A673 (cell line): ENCODE data around the gene C17orf100. TPM values are rescaled to one million over a fixed set of nuclear protein-coding genes. Genes with fewer than 3 reads are reported as not detected.

Experiments used
- BruUV-seq: library from RNA; stranded (reverse); fragments of 400-500 nt; replicated peaks from 2 replicates; lab custom pipeline; 2021; lab: Mats Ljungman, UMichigan
- CTCF ChIA-PET: fragments of 300-600 bp; sonication (Branson Sonifier 250); formaldehyde crosslinking; loops from one replicate; lab custom pipeline; 2022; ENCODE audit warnings: antibody characterized with exemption; lab: Charles Lee
- POLR2A ChIA-PET: fragments of 300-600 bp; sonication (Branson Sonifier 250); formaldehyde crosslinking; loops from one replicate; lab custom pipeline; 2022; ENCODE audit warnings: antibody characterized with exemption; ENCODE audit not compliant: low non-redundant PET; lab: Charles Lee
- DNase-seq: peaks from one replicate; pipeline ENCODE4 v3.0.0-alpha.2; 2015; ENCODE audit warnings: low spot score
- H3K27ac ChIP-seq: fragments of 200-600 bp; sonication (generic); 2 replicates; pipeline ENCODE4 v1.5.1; 2016; ENCODE audit warnings: mixed run types, low read depth, mild to moderate bottlenecking, mixed read lengths, antibody characterized with exemption, low read length; ENCODE audit not compliant: poor library complexity, severe bottlenecking
- H3K27me3 ChIP-seq: fragments of 200-600 bp; sonication (generic); replicated peaks from 2 replicates; pipeline ENCODE4 v1.6.1; 2017; ENCODE audit warnings: mixed run types, low read depth, mild to moderate bottlenecking, mixed read lengths, antibody characterized with exemption, low read length; ENCODE audit not compliant: insufficient read depth, poor library complexity
- H3K36me3 ChIP-seq: fragments of 200-600 bp; sonication (generic); 2 replicates; pipeline ENCODE4 v1.6.1; 2016; ENCODE audit warnings: mixed run types, mild to moderate bottlenecking, mixed read lengths, antibody characterized with exemption, low read length; ENCODE audit not compliant: insufficient read depth, poor library complexity, severe bottlenecking
- H3K4me1 ChIP-seq: fragments of 200-600 bp; sonication (generic); 2 replicates; pipeline ENCODE4 v1.6.1; 2017; ENCODE audit warnings: mixed run types, mild to moderate bottlenecking, mixed read lengths, antibody characterized with exemption, low read length; ENCODE audit not compliant: insufficient read depth, poor library complexity, severe bottlenecking
- H3K4me3 ChIP-seq: fragments of 200-600 bp; sonication (generic); 2 replicates; pipeline ENCODE4 v1.5.1; 2016; ENCODE audit warnings: low read depth, mixed run types, mild to moderate bottlenecking, mixed read lengths, low read length; ENCODE audit not compliant: poor library complexity, severe bottlenecking
- H3K9me3 ChIP-seq: fragments of 200-600 bp; sonication (generic); 2 replicates; pipeline ENCODE4 v1.6.1; 2016; ENCODE audit warnings: mixed run types, low read depth, mild to moderate bottlenecking, mixed read lengths, antibody characterized with exemption, low read length; ENCODE audit not compliant: poor library complexity, severe bottlenecking
- EZH2 ChIP-seq: fragments of 200-600 bp; sonication (generic); IDR thresholded peaks from 2 replicates; pipeline ENCODE4 v1.6.1; 2017; ENCODE audit warnings: borderline replicate concordance, low read depth, mild to moderate bottlenecking, mixed read lengths, antibody characterized with exemption, low read length; ENCODE audit not compliant: poor library complexity, severe bottlenecking
- intact Hi-C: fragments of 100-400 bp; cut with micrococcal nuclease; formaldehyde crosslinking; loops from one replicate; pipeline ENCODE4 v1.10.0; 2022; ENCODE audit not compliant: unreplicated experiment
- microRNA-seq: library from miRNA; unstranded; fragments of <30 nt; microRNA quantifications from one replicate; pipeline ENCODE4 v1.2.0, GENCODE V29; 2021
- total RNA-seq: library from RNA; stranded (reverse); gene quantifications from 2 replicates; pipeline ENCODE4 v1.2.3, GENCODE V29; 2021

C17orf100 gene
- total RNA-seq, 1 experiment from 2014 or later = 3.1 TPM

GRCh38 chr17:6702567-6703215, 51.1 kb downstream of the C17orf100 start:
- H3K4me1 ChIP-seq = no peaks in the 10 kb centered on the region
- intact Hi-C loops = no loop called here
- no peak for TF ChIP-seq EZH2
- no peak for DNase-seq
- no peaks in the 10 kb centered on the region for H3K9me3 ChIP-seq
- POLR2A ChIA-PET = no interaction called here
- CTCF ChIA-PET = no interaction called here
- H3K36me3 ChIP-seq = no peaks in the 10 kb centered on the region
- H3K27me3 ChIP-seq = no peaks in the 10 kb centered on the region
- H3K4me3 ChIP-seq = no peak overlapping the region
- BruUV-seq = no TSS peak
- no peak overlapping the region for H3K27ac ChIP-seq

Small RNA genes lying within 50 kb of the gene (microRNA-seq; reads per million reads assigned to microRNA genes)
- gene MIR4520-1 (not detected), gene MIR4520-2 (not detected)

Other genes with a start within 250 kb of the C17orf100 start
- not detected in 2 replicates for gene AIPL1, start 216.6 kb upstream of the C17orf100 start, total RNA-seq
- gene PIMREG, start 207.3 kb upstream of the C17orf100 start, total RNA-seq = 90.5 and 107 TPM in 2 replicates
- 0.71 and 1.9 TPM in 2 replicates for gene PITPNM3, start 95.2 kb upstream of the C17orf100 start, total RNA-seq
- 41.2 and 42.8 TPM in 2 replicates for gene KIAA0753, start 11.1 kb upstream of the C17orf100 start, total RNA-seq
- 140 and 147 TPM in 2 replicates for gene TXNDC17, start 10.7 kb upstream of the C17orf100 start, total RNA-seq
- 27.9 and 28.0 TPM in 2 replicates for gene MED31, start 157 bp upstream of the C17orf100 start, total RNA-seq
- not detected in 2 replicates for gene SLC13A5, start 61.6 kb downstream of the C17orf100 start, total RNA-seq
- not detected in 2 replicates for gene XAF1, start 104.3 kb downstream of the C17orf100 start, total RNA-seq
- not detected in 2 replicates for gene FBXO39, start 124.5 kb downstream of the C17orf100 start, total RNA-seq
- gene TEKT1, start 180.0 kb downstream of the C17orf100 start, total RNA-seq = not detected in 2 replicates